ENCODE results near the gene LYAR. TPM values are rescaled to one million over a fixed set of nuclear protein-coding genes. Genes with fewer than 3 reads are reported as not detected.

LYAR gene
- total RNA-seq, 4 donors from 2014 or later = 13.7 to 21.3 (median 17.2) TPM

DNA sequence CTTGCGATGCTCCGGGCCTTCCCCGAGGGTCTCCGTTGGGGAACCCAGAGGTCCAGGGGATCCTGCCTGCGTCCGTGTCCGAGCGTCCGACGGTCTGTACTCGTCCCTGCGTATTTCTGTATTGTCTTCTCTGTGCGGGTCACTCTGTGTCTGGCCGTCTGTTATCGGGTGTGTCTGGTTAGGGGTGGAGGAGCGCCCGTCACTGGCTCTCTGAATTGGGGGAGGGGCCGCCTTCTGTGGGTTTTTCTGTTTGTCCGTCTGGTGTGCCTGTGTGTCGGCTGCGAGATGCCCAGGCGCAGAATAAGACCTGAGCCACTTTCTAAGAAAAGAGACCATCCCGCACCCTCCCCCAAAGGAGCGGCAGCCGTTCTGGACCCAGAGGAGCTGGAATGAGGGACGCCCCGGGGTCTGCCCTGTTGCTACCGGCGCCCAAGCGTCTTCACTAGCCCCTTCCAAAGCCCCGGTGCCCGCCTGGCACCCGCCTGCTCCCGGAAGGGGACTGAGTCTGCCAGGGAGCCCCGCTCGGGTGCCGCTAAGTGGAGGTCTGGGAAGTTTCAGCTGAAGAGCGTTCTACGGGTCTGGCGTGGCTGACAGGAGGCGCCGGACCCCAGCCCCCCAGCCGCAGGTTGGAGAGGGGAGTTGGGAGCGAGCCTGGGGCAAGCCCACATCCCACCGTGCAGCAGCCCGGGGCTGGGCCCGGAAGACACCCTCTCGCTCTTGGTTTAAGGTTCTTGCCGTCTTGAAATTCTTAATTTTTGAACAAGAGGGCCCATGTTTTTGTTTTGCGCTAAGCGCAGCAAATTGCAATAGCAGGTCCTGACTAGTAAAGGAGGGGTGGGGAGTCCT lies 62.2 kb downstream of the LYAR start:
- ATAC-seq = no peak
- no peak overlapping the region for H3K4me3 ChIP-seq
- peaks cover 63% of the 10 kb centered on the region for H3K27me3 ChIP-seq
- H3K9me3 ChIP-seq = peaks cover 0 to 9% (median 0%) of the 10 kb centered on the region in 3 donors
- 42% methylated on average over 2 of the region's 51 CpGs; no CpG with 5 or more reads in 1 of the 2 donors for WGBS, 2 donors (ENCODE audit: low coverage in 1 of 2)
- peaks cover 0 to 3% (median 0%) of the 10 kb centered on the region in 3 donors for H3K4me1 ChIP-seq
- no peak overlapping the region for H3K27ac ChIP-seq
- no peaks in the 10 kb centered on the region for H3K36me3 ChIP-seq
- TF ChIP-seq, protein P1, sequence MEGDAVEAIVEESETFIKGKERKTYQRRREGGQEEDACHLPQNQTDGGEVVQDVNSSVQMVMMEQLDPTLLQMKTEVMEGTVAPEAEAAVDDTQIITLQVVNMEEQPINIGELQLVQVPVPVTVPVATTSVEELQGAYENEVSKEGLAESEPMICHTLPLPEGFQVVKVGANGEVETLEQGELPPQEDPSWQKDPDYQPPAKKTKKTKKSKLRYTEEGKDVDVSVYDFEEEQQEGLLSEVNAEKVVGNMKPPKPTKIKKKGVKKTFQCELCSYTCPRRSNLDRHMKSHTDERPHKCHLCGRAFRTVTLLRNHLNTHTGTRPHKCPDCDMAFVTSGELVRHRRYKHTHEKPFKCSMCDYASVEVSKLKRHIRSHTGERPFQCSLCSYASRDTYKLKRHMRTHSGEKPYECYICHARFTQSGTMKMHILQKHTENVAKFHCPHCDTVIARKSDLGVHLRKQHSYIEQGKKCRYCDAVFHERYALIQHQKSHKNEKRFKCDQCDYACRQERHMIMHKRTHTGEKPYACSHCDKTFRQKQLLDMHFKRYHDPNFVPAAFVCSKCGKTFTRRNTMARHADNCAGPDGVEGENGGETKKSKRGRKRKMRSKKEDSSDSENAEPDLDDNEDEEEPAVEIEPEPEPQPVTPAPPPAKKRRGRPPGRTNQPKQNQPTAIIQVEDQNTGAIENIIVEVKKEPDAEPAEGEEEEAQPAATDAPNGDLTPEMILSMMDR (IDR thresholded peaks at IDR 0.05) = no peak
- TF ChIP-seq POLR2AphosphoS5 (IDR thresholded peaks at IDR 0.05) (no peak), POLR2A (IDR thresholded peaks at IDR 0.05) (no peak), EP300 (IDR thresholded peaks at IDR 0.05) (no peak)

DNA sequence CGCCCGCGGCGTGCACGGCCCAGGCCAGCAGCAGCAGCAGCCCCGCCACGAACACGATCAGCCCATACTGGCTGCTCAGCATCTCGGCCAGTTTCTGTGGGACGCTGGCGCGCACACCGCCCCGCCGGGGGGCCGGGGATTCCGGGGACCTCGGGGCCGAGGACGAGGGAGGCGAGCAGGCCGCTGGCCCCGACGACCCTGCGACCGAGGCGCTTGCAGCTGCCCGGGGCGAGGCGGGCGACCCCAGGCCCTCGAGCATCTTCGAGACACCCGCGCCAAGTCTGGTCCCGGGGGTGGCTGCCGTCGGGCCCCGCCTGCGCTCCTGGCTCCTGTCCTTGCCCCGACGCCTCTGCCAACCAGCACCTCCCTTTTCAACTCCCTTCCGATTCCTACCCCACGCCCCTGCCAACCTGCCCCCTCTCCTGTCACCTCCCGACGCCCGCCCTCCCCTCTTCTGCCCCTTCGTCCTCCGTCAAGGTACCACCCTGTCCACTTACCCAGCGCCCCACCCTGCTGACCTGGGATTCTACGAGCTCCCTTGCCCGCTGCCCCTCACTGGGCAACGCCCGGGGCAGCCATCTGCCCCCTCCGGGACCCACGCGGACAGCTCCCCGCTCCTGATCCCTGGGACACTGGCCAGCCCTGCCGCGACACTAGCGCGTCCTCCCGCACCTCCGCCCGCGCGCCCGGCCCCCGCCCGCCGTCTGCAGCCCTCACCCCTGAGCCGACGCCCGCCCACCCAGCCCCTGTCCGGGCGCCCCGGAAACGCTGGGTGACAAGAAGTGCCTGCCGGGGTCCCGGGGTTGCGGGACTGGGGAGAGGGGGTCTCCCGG lies 63.1 kb downstream of the LYAR start, which contains the start of gene OTOP1:
OTOP1 (minus strand) TSS at position 324 of the 833 bp plus-strand sequence; CDS start at position 259, 65 bp downstream.
- Histone ChIP-seq H3K27me3 (peaks cover 72% of the 10 kb centered on the region), H3K4me1 (peaks cover 0 to 3% (median 0%) of the 10 kb centered on the region in 3 donors), H3K9me3 (peaks cover 0 to 9% (median 0%) of the 10 kb centered on the region in 3 donors), H3K36me3 (no peaks in the 10 kb centered on the region), H3K27ac (no peak within 1 kb of the TSS), H3K4me3 (no peak within 1 kb of the TSS)
- 10% methylated on average over 6 of the region's 82 CpGs; no CpG with 5 or more reads in 1 of the 2 donors for WGBS, 2 donors (ENCODE audit: low coverage in 1 of 2)
- TF ChIP-seq POLR2AphosphoS5 (IDR thresholded peaks at IDR 0.05) (no peak), EP300 (IDR thresholded peaks at IDR 0.05) (no peak), POLR2A (IDR thresholded peaks at IDR 0.05) (no peak)
- TF ChIP-seq, protein P1 (IDR thresholded peaks at IDR 0.05) = no peak
- ATAC-seq = no peak

DNA sequence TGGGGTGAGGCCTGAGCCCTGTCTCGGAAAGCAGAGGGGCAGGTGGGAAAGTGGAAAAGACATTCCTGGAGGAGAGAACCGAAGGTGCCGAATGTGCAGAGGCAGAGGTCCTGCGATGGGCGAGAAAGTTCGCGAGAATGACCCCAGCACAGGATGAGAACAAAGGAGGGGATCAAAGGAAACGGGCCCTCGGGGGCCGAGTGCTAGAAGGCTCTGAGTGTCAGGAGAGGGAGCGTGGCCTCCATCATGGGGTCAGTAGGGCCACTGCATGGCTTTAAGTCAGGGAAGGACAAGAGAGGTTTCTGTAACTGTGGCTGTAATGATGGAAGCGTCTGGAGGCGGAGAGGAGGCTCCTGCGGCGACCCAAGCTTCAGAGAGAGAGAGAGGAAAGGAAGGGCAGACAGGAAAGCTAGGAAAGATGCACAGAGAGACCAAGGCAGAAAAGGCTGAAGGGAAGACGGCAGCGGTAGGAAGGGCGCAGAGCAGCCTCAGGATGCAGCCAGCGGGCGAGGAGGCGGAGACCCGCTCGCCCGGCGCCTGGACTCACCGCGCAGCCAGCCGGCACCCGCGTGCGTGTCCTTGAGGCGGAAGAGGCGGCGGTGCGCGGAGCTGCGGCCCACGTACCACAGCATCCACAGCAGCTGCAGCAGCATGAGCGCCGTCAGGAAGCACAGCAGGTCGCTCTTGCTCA lies 63.9 kb downstream of the LYAR start:
- H3K27me3 ChIP-seq = peaks cover 80% of the 10 kb centered on the region
- TF ChIP-seq EP300 (IDR thresholded peaks at IDR 0.05) = no peak

More for the DNA sequence above, 63.9 kb downstream of the LYAR start:
- Histone ChIP-seq H3K4me3 (no peak overlapping the region), H3K27ac (no peak overlapping the region), H3K36me3 (no peaks in the 10 kb centered on the region), H3K4me1 (peaks cover 0 to 3% (median 0%) of the 10 kb centered on the region in 3 donors), H3K9me3 (peaks cover 0 to 9% (median 0%) of the 10 kb centered on the region in 3 donors)
- no peak for ATAC-seq
- 8 to 15% methylated on average over 9 to 25 of the region's 41 CpGs for WGBS, 2 donors (ENCODE audit: low coverage in 1 of 2)

Other genes starting within 250 kb of the LYAR start
- not detected for gene OTOP1, start 63.2 kb downstream of the LYAR start, total RNA-seq
- gene TMEM128, start 41.9 kb downstream of the LYAR start, total RNA-seq = 10 to 100 TPM; 12.5 to 20.4 (median 17.8) TPM
- gene ZBTB49, start 97 bp upstream of the LYAR start, total RNA-seq = 1 to 10 TPM; 2.0 to 6.7 (median 6.3) TPM
- gene NSG1, start 96.9 kb upstream of the LYAR start, total RNA-seq = 1 to 10 TPM in 2 of 4 donors, under 1 TPM in 2; 0.15 to 4.8 (median 1.4) TPM